ENCODE measurements around the gene GNB5.
"Not testable (repeated sequence)": the region's sequence is repeated elsewhere in the genome, so short reads cannot be mapped to it uniquely, and the experiment has no call there.

The GNB5 gene

GRCh38 chr15:52178765-52179164 is 12.4 kb downstream of the GNB5 start:
- no peak overlapping the region for H4K8ac ChIP-seq (ENCODE audit: low read depth, low read length)
- peak overlapping the region; percentile 71 for H3K9ac ChIP-seq (ENCODE audit: low read length)
- no peaks in the 10 kb centered on the region for H3K27me3 ChIP-seq (ENCODE audit: insufficient read depth, low read length, poor library complexity)
- DNase-seq, result no peak
- H3K18ac ChIP-seq (ENCODE audit: low read length), result no peak overlapping the region
- no peak overlapping the region for H2BK15ac ChIP-seq (replicated peaks; ENCODE audit: low read depth)
- peaks cover 3% of the 10 kb centered on the region for H3K79me1 ChIP-seq (ENCODE audit: low read length)
- no peak overlapping the region for H4K5ac ChIP-seq (ENCODE audit: low read length)
- H3K56ac ChIP-seq (ENCODE audit: low read length), result peak overlapping the region; percentile 39
- H3K79me2 ChIP-seq (ENCODE audit: control insufficient read depth, insufficient read depth, low read length), result no peaks in the 10 kb centered on the region
- no peaks in the 10 kb centered on the region for H3K36me3 ChIP-seq (ENCODE audit: control insufficient read depth, insufficient read depth, low read length)
- peaks cover 1% of the 10 kb centered on the region for H3K4me1 ChIP-seq (ENCODE audit: control insufficient read depth, low read depth, low read length)
- no peak overlapping the region for H3K23ac ChIP-seq (ENCODE audit: low read length)
- no peak overlapping the region for H2BK120ac ChIP-seq (ENCODE audit: low read depth, low read length)
- no peak overlapping the region for H3K4ac ChIP-seq (ENCODE audit: low read depth, low read length)
- no peak overlapping the region for H2BK5ac ChIP-seq (ENCODE audit: low read length)
- no peak overlapping the region for H3K27ac ChIP-seq (ENCODE audit: low read depth, low read length)
- WGBS (ENCODE audit: extremely low coverage, insufficient coverage, low lambda C conversion rate), result no CpG with 5 or more reads among the region's 10 CpGs
- H2AK5ac ChIP-seq (ENCODE audit: low read length), result no peak overlapping the region
- H3K4me3 ChIP-seq (ENCODE audit: low read length), result peak overlapping the region; percentile 33
- peak overlapping the region; percentile 50 for H3K4me2 ChIP-seq (ENCODE audit: low read length)

GRCh38 chr15:52172869-52173268 is 18.3 kb downstream of the GNB5 start:
- no peak overlapping the region for H3K4ac ChIP-seq (ENCODE audit: low read depth, low read length)
- H3K27ac ChIP-seq (ENCODE audit: low read depth, low read length), result no peak overlapping the region
- no CpG with 5 or more reads among the region's 2 CpGs for WGBS (ENCODE audit: extremely low coverage, insufficient coverage, low lambda C conversion rate)
- H2BK120ac ChIP-seq (ENCODE audit: low read depth, low read length), result no peak overlapping the region
- H3K36me3 ChIP-seq (ENCODE audit: control insufficient read depth, insufficient read depth, low read length), result no peaks in the 10 kb centered on the region
- H3K23ac ChIP-seq (ENCODE audit: low read length), result no peak overlapping the region
- H3K4me1 ChIP-seq (ENCODE audit: control insufficient read depth, low read depth, low read length), result no peaks in the 10 kb centered on the region
- no peak overlapping the region for H3K9ac ChIP-seq (ENCODE audit: low read length)
- H2BK15ac ChIP-seq (replicated peaks; ENCODE audit: low read depth), result no peak overlapping the region
- H3K56ac ChIP-seq (ENCODE audit: low read length), result no peak overlapping the region
- no peak overlapping the region for H3K18ac ChIP-seq (ENCODE audit: low read length)
- H3K4me3 ChIP-seq (ENCODE audit: low read length), result no peak overlapping the region
- DNase-seq, result no peak
- H2AK5ac ChIP-seq (ENCODE audit: low read length), result no peak overlapping the region
- no peak overlapping the region for H2BK5ac ChIP-seq (ENCODE audit: low read length)
- H3K79me2 ChIP-seq (ENCODE audit: control insufficient read depth, insufficient read depth, low read length), result no peaks in the 10 kb centered on the region
- H4K8ac ChIP-seq (ENCODE audit: low read depth, low read length), result no peak overlapping the region
- no peaks in the 10 kb centered on the region for H3K79me1 ChIP-seq (ENCODE audit: low read length)
- H3K27me3 ChIP-seq (ENCODE audit: insufficient read depth, low read length, poor library complexity), result no peaks in the 10 kb centered on the region
- H4K5ac ChIP-seq (ENCODE audit: low read length), result no peak overlapping the region
- no peak overlapping the region for H3K4me2 ChIP-seq (ENCODE audit: low read length)

- Histone ChIP-seq H3K4me2 (ENCODE audit: low read length) (no peak overlapping the region), H2BK15ac (replicated peaks; ENCODE audit: low read depth) (no peak overlapping the region), H3K36me3 (ENCODE audit: control insufficient read depth, insufficient read depth, low read length) (no peaks in the 10 kb centered on the region), H3K9ac (ENCODE audit: low read length) (no peak overlapping the region), H3K27ac (ENCODE audit: low read depth, low read length) (no peak overlapping the region), H3K4me3 (ENCODE audit: low read length) (no peak overlapping the region), H2BK120ac (ENCODE audit: low read depth, low read length) (no peak overlapping the region), H3K4ac (ENCODE audit: low read depth, low read length) (no peak overlapping the region), H3K79me2 (ENCODE audit: control insufficient read depth, insufficient read depth, low read length) (no peaks in the 10 kb centered on the region), H3K56ac (ENCODE audit: low read length) (no peak overlapping the region), H3K18ac (ENCODE audit: low read length) (no peak overlapping the region), H3K27me3 (ENCODE audit: insufficient read depth, low read length, poor library complexity) (no peaks in the 10 kb centered on the region), H3K4me1 (ENCODE audit: control insufficient read depth, low read depth, low read length) (no peaks in the 10 kb centered on the region), H4K8ac (ENCODE audit: low read depth, low read length) (no peak overlapping the region), H4K5ac (ENCODE audit: low read length) (no peak overlapping the region), H2BK5ac (ENCODE audit: low read length) (no peak overlapping the region), H3K23ac (ENCODE audit: low read length) (no peak overlapping the region), H2AK5ac (ENCODE audit: low read length) (no peak overlapping the region), H3K79me1 (ENCODE audit: low read length) (no peaks in the 10 kb centered on the region)
- no peak for DNase-seq
- no CpG with 5 or more reads among the region's 1 CpG for WGBS (ENCODE audit: extremely low coverage, insufficient coverage, low lambda C conversion rate)
Observed at GRCh38 chr15:52171807-52172206, 19.4 kb downstream of the GNB5 start.

DNA sequence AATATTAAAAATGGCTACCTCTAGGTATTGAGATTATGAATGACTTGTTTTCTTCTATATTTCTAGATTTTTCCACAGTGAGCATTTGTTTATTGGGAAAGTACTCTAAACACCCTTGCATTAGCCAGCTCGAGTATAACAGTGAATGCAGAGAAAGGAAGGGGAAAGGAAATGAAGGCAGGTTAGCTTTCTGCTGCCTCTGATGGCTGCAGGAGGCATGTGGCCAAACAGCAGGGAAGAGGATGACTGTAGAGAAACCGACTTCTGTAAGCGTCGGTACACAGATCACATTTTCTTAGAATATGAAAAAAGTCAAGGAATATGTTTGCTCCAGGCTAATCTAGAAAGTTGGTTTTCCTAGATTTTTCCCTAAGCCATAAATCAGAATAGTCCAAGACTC is 19.8 kb downstream of the GNB5 start:
- peak; percentile 54 for DNase-seq
- Histone ChIP-seq H2BK5ac (ENCODE audit: low read length) (no peak overlapping the region), H3K79me1 (ENCODE audit: low read length) (no peaks in the 10 kb centered on the region), H3K4me1 (ENCODE audit: control insufficient read depth, low read depth, low read length) (no peaks in the 10 kb centered on the region), H3K18ac (ENCODE audit: low read length) (no peak overlapping the region), H3K23ac (ENCODE audit: low read length) (no peak overlapping the region), H3K27ac (ENCODE audit: low read depth, low read length) (no peak overlapping the region), H3K79me2 (ENCODE audit: control insufficient read depth, insufficient read depth, low read length) (no peaks in the 10 kb centered on the region), H3K27me3 (ENCODE audit: insufficient read depth, low read length, poor library complexity) (no peaks in the 10 kb centered on the region), H2BK15ac (replicated peaks; ENCODE audit: low read depth) (no peak overlapping the region), H3K56ac (ENCODE audit: low read length) (no peak overlapping the region), H2AK5ac (ENCODE audit: low read length) (no peak overlapping the region), H3K36me3 (ENCODE audit: control insufficient read depth, insufficient read depth, low read length) (no peaks in the 10 kb centered on the region), H4K5ac (ENCODE audit: low read length) (no peak overlapping the region), H2BK120ac (ENCODE audit: low read depth, low read length) (no peak overlapping the region), H3K4me3 (ENCODE audit: low read length) (no peak overlapping the region), H3K4me2 (ENCODE audit: low read length) (no peak overlapping the region), H4K8ac (ENCODE audit: low read depth, low read length) (no peak overlapping the region), H3K9ac (ENCODE audit: low read length) (no peak overlapping the region), H3K4ac (ENCODE audit: low read depth, low read length) (no peak overlapping the region)
- WGBS (ENCODE audit: extremely low coverage, insufficient coverage, low lambda C conversion rate), result no CpG with 5 or more reads among the region's 4 CpGs

GRCh38 chr15:52170199-52170598 is 21.0 kb downstream of the GNB5 start:
- not testable (repeated sequence) for H4K5ac ChIP-seq (ENCODE audit: low read length); H3K79me1 ChIP-seq (ENCODE audit: low read length); H3K27ac ChIP-seq (ENCODE audit: low read depth, low read length); H2BK5ac ChIP-seq (ENCODE audit: low read length); H3K4me3 ChIP-seq (ENCODE audit: low read length); H4K8ac ChIP-seq (ENCODE audit: low read depth, low read length); DNase-seq; H3K79me2 ChIP-seq (ENCODE audit: control insufficient read depth, insufficient read depth, low read length); H3K4me1 ChIP-seq (ENCODE audit: control insufficient read depth, low read depth, low read length); H3K23ac ChIP-seq (ENCODE audit: low read length); H2BK15ac ChIP-seq (replicated peaks; ENCODE audit: low read depth); H3K27me3 ChIP-seq (ENCODE audit: insufficient read depth, low read length, poor library complexity); H3K56ac ChIP-seq (ENCODE audit: low read length); H3K9ac ChIP-seq (ENCODE audit: low read length); H3K36me3 ChIP-seq (ENCODE audit: control insufficient read depth, insufficient read depth, low read length); H3K4me2 ChIP-seq (ENCODE audit: low read length); H3K4ac ChIP-seq (ENCODE audit: low read depth, low read length); H3K18ac ChIP-seq (ENCODE audit: low read length); H2AK5ac ChIP-seq (ENCODE audit: low read length); H2BK120ac ChIP-seq (ENCODE audit: low read depth, low read length)
- no CpG with 5 or more reads among the region's 3 CpGs for WGBS (ENCODE audit: extremely low coverage, insufficient coverage, low lambda C conversion rate)

DNA sequence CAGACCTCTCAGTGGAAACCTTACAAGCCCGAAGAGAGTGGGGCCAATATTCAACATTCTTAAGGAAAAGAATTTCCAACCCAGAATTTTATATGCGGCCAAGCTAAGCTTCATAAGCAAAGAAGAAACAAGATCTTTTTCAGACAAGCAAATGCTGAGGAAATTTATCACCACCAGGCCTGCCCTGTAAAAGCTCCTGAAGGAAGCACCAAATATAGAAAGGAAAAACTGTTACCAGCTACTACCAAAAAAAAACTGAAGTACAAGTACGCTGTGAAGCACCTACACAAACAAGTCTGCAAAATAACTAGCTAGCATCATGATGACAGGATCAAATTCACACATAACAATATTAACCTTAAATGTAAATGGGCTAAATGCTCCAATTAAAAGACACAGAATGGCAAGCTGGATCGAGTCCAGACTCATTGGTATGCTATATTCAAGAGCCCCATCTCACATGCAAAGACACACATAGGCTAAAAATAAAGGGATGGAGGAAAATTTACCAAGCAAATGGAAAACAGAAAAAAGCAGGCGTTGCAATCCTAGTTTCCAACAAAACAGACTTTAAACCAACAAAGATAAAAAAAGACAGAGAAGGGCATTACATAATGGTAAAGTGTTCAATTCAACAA is 25.6 kb downstream of the GNB5 start:
- not testable (repeated sequence) for H3K4me2 ChIP-seq (ENCODE audit: low read length); DNase-seq
- no CpG with 5 or more reads among the region's 5 CpGs for WGBS (ENCODE audit: extremely low coverage, insufficient coverage, low lambda C conversion rate)

More for the DNA sequence above, 25.6 kb downstream of the GNB5 start:
- not testable (repeated sequence) for H3K4me1 ChIP-seq (ENCODE audit: control insufficient read depth, low read depth, low read length); H2BK120ac ChIP-seq (ENCODE audit: low read depth, low read length); H3K9ac ChIP-seq (ENCODE audit: low read length); H3K4me3 ChIP-seq (ENCODE audit: low read length); H3K56ac ChIP-seq (ENCODE audit: low read length); H3K4ac ChIP-seq (ENCODE audit: low read depth, low read length); H2AK5ac ChIP-seq (ENCODE audit: low read length); H4K8ac ChIP-seq (ENCODE audit: low read depth, low read length); H4K5ac ChIP-seq (ENCODE audit: low read length); H2BK5ac ChIP-seq (ENCODE audit: low read length); H3K27ac ChIP-seq (ENCODE audit: low read depth, low read length); H3K23ac ChIP-seq (ENCODE audit: low read length); H3K27me3 ChIP-seq (ENCODE audit: insufficient read depth, low read length, poor library complexity); H3K36me3 ChIP-seq (ENCODE audit: control insufficient read depth, insufficient read depth, low read length); H2BK15ac ChIP-seq (replicated peaks; ENCODE audit: low read depth); H3K79me2 ChIP-seq (ENCODE audit: control insufficient read depth, insufficient read depth, low read length); H3K18ac ChIP-seq (ENCODE audit: low read length); H3K79me1 ChIP-seq (ENCODE audit: low read length)

Data from mesendoderm (in vitro differentiated cells).